HG03442 (cell line): Measurements from ENCODE around the gene CTDSP2.
A peak's percentile ranks its signal among the peaks of the same experiment; 100 is the strongest.
"Not testable (repeated sequence)": the region's sequence is repeated elsewhere in the genome, so short reads cannot be mapped to it uniquely, and the experiment has no call there.

Source experiments
- ATAC-seq: cut with Tn5 transposase; IDR thresholded peaks from one replicate; pipeline ENCODE4 v1.9.1; 2021; ENCODE audit warnings: mild to moderate bottlenecking, moderate library complexity; ENCODE audit not compliant: unreplicated experiment

The CTDSP2 gene

GRCh38 chr12:57882575-57882974 lies 36.0 kb upstream of the CTDSP2 start:
- no peak for ATAC-seq

GRCh38 chr12:57881475-57881874 lies 34.9 kb upstream of the CTDSP2 start:
- ATAC-seq = no peak

GRCh38 chr12:57881035-57881434 lies 34.5 kb upstream of the CTDSP2 start:
- ATAC-seq = not testable (repeated sequence)

- no peak for ATAC-seq
These were observed 31.3 kb upstream of the CTDSP2 start for GRCh38 chr12:57877876-57878275.

- no peak for ATAC-seq
These were observed 29.4 kb upstream of the CTDSP2 start for GRCh38 chr12:57875753-57876547.

GRCh38 chr12:57874166-57875108 lies 27.9 kb upstream of the CTDSP2 start:
- no peak for ATAC-seq

- no peak for ATAC-seq
These were observed 25.8 kb upstream of the CTDSP2 start for GRCh38 chr12:57872362-57872761.

GRCh38 chr12:57869927-57870318 lies 23.4 kb upstream of the CTDSP2 start:
- no peak for ATAC-seq

- no peak for ATAC-seq
These were observed 22.9 kb upstream of the CTDSP2 start for GRCh38 chr12:57869298-57869926.

- no peak for ATAC-seq
These were observed 22.3 kb upstream of the CTDSP2 start for GRCh38 chr12:57868851-57869268.

GRCh38 chr12:57868221-57868620 lies 21.7 kb upstream of the CTDSP2 start:
- ATAC-seq = no peak

GRCh38 chr12:57866308-57867019 lies 19.9 kb upstream of the CTDSP2 start:
- no peak for ATAC-seq

- peak; percentile 68 for ATAC-seq
These were observed 18.7 kb upstream of the CTDSP2 start for GRCh38 chr12:57865084-57865751.

- no peak for ATAC-seq
These were observed 18.0 kb upstream of the CTDSP2 start for GRCh38 chr12:57864442-57865083.

GRCh38 chr12:57863676-57864075 lies 17.1 kb upstream of the CTDSP2 start:
- no peak for ATAC-seq

GRCh38 chr12:57861967-57862366 lies 15.4 kb upstream of the CTDSP2 start:
- no peak for ATAC-seq

- ATAC-seq = not testable (repeated sequence)
These were observed 14.4 kb upstream of the CTDSP2 start for GRCh38 chr12:57860883-57861282.

- no peak for ATAC-seq
These were observed 12.6 kb upstream of the CTDSP2 start for GRCh38 chr12:57859121-57859520.

- not testable (repeated sequence) for ATAC-seq
These were observed 11.6 kb upstream of the CTDSP2 start for GRCh38 chr12:57858123-57858522.

- no peak for ATAC-seq
These were observed 8.4 kb upstream of the CTDSP2 start for GRCh38 chr12:57854965-57855364.
